ENCODE data around the gene CBX4. TPM values are rescaled to one million over a fixed set of nuclear protein-coding genes. Genes with fewer than 3 reads are reported as not detected.

CBX4 gene
- total RNA-seq, 1 experiment from 2014 or later = 6.2 TPM

DNA sequence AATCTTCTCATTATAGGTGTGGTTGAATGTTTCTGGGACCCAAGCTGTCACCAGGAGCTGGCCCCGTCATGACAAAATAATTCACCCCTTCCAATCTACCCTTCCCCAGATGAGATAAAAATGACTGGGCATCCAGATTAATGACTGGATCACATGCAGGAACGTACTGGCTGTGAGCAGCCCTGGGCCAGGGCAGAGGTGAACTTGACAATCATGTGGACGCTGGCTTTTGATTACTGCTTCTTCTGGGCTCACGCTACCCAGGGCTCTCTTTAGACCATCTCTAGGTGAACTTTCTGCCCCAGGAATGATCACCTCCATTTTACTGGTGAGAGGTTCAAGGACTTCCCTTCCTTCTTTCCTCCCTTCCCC, 18.3 kb downstream of the CBX4 start:
- DNase-seq = no peak
- no peak overlapping the region for H3K4me2 ChIP-seq (ENCODE audit: insufficient read depth, insufficient read length, low read length)
- H2BK15ac ChIP-seq (ENCODE audit: low read depth, low read length) = no peak overlapping the region
- no peak overlapping the region for H3K27ac ChIP-seq (ENCODE audit: insufficient read length, low read depth, low read length)
- peaks cover 47% of the 10 kb centered on the region for H3K27me3 ChIP-seq (ENCODE audit: insufficient read depth, low read length)
- Mint-ChIP-seq H3K27ac (no peak overlapping the region), H3K36me3 (ENCODE audit: insufficient read depth in 1 of 3, low read depth in 3 of 3) (peaks cover 0 to 5% (median 3%) of the 10 kb centered on the region in 3 experiments; a peak in 4 of 7 replicates), H3K4me3 (no peak overlapping the region), H3K27me3 (ENCODE audit: low read depth) (peaks cover 100% of the 10 kb centered on the region), H3K9me3 (peaks cover 3 to 12% of the 10 kb centered on the region in 2 experiments; a peak in 4 of 5 replicates), H3K4me1 (peaks cover 3 to 5% of the 10 kb centered on the region in 2 experiments)
- no peaks in the 10 kb centered on the region for H3K4me1 ChIP-seq (ENCODE audit: insufficient read depth, low read length)
- H2BK20ac ChIP-seq (ENCODE audit: low read depth, low read length, poor library complexity, severe bottlenecking) = no peak overlapping the region
- no peak overlapping the region for H3K9ac ChIP-seq (ENCODE audit: extremely low read depth, insufficient read length, low read length)
- H2AK5ac ChIP-seq (ENCODE audit: insufficient read length, low read length) = no peak overlapping the region
- no peaks in the 10 kb centered on the region for H3K79me1 ChIP-seq (ENCODE audit: insufficient read depth, low read depth, low read length, poor library complexity, severe bottlenecking)
- H4K8ac ChIP-seq (replicated peaks; ENCODE audit: insufficient read length, low read depth, low read length) = no peak overlapping the region
- H3T11ph ChIP-seq (ENCODE audit: low read length) = no peak overlapping the region
- whole genome bisulfite sequencing (ENCODE audit: extremely low coverage, insufficient read length, low lambda C conversion rate) = no CpG with 5 or more reads among the region's 4 CpGs
- no peak overlapping the region for H3K56ac ChIP-seq (ENCODE audit: insufficient read length, low read depth, low read length)
- H3K23me2 ChIP-seq (ENCODE audit: insufficient read length, low read depth, low read length, poor library complexity, severe bottlenecking) = no peaks in the 10 kb centered on the region
- no peak overlapping the region for H2BK120ac ChIP-seq (ENCODE audit: low read depth, low read length, poor library complexity, severe bottlenecking)
- no peaks in the 10 kb centered on the region for H3K79me2 ChIP-seq (ENCODE audit: insufficient read depth, low read length)
- TF ChIP-seq, protein P1, sequence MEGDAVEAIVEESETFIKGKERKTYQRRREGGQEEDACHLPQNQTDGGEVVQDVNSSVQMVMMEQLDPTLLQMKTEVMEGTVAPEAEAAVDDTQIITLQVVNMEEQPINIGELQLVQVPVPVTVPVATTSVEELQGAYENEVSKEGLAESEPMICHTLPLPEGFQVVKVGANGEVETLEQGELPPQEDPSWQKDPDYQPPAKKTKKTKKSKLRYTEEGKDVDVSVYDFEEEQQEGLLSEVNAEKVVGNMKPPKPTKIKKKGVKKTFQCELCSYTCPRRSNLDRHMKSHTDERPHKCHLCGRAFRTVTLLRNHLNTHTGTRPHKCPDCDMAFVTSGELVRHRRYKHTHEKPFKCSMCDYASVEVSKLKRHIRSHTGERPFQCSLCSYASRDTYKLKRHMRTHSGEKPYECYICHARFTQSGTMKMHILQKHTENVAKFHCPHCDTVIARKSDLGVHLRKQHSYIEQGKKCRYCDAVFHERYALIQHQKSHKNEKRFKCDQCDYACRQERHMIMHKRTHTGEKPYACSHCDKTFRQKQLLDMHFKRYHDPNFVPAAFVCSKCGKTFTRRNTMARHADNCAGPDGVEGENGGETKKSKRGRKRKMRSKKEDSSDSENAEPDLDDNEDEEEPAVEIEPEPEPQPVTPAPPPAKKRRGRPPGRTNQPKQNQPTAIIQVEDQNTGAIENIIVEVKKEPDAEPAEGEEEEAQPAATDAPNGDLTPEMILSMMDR (conservative IDR thresholded peaks at IDR 0.05) = no peak
- no peak overlapping the region for H3K14ac ChIP-seq (ENCODE audit: insufficient read depth, low read length)
- H4K91ac ChIP-seq (ENCODE audit: insufficient read length, low read depth, low read length) = no peak overlapping the region
- no peak overlapping the region for H3K4ac ChIP-seq (ENCODE audit: low read depth, low read length)
- no peaks in the 10 kb centered on the region for H4K20me1 ChIP-seq (ENCODE audit: control insufficient read depth, insufficient read depth, insufficient read length)
- H4K5ac ChIP-seq (ENCODE audit: insufficient read length, low read depth, low read length) = no peak overlapping the region
- no peak overlapping the region for H3K18ac ChIP-seq (ENCODE audit: insufficient read length, low read depth, low read length)
- H2AFZ ChIP-seq (ENCODE audit: low read length) = no peak overlapping the region
- H3K9me3 ChIP-seq (ENCODE audit: control insufficient read depth, low read depth, low read length) = no peaks in the 10 kb centered on the region
- H2BK12ac ChIP-seq (ENCODE audit: insufficient read length, low read depth, low read length) = no peak overlapping the region
- no peak overlapping the region for H3K23ac ChIP-seq (ENCODE audit: insufficient read length, low read depth, low read length)
- no peak overlapping the region for H2BK5ac ChIP-seq (ENCODE audit: insufficient read length, low read length)

Measured in H9 (cell line).